Measurements from ENCODE around the gene NBEA.
"Not testable (repeated sequence)": the region's sequence is repeated elsewhere in the genome, so short reads cannot be mapped to it uniquely, and the experiment has no call there.

NBEA gene

GRCh38 chr13:34964558-34964957 is 22.5 kb downstream of the NBEA start:
- DNase-seq, result no peak

GRCh38 chr13:34967851-34968562 is 25.9 kb downstream of the NBEA start:
- DNase-seq, result no peak

- DNase-seq, result not testable (repeated sequence)
Observed at GRCh38 chr13:34969539-34969938, 27.5 kb downstream of the NBEA start.

- DNase-seq, result no peak
Observed at GRCh38 chr13:34970961-34971360, 28.9 kb downstream of the NBEA start.

GRCh38 chr13:34971473-34971872 is 29.4 kb downstream of the NBEA start:
- DNase-seq, result no peak

- DNase-seq, result not testable (repeated sequence)
Observed at GRCh38 chr13:34985199-34985598, 43.1 kb downstream of the NBEA start.

GRCh38 chr13:34988330-34988791 is 46.3 kb downstream of the NBEA start:
- DNase-seq, result no peak

GRCh38 chr13:34990399-34991214 is 48.5 kb downstream of the NBEA start:
- DNase-seq, result no peak

GRCh38 chr13:34993470-34993869 is 51.4 kb downstream of the NBEA start:
- no peak for DNase-seq

GRCh38 chr13:35003734-35004133 is 61.7 kb downstream of the NBEA start:
- not testable (repeated sequence) for DNase-seq

GRCh38 chr13:35005051-35005450 is 63.0 kb downstream of the NBEA start:
- DNase-seq, result no peak

GRCh38 chr13:35014606-35015213 is 72.6 kb downstream of the NBEA start:
- no peak for DNase-seq

GRCh38 chr13:35016362-35017112 is 74.5 kb downstream of the NBEA start:
- no peak for DNase-seq

- DNase-seq, result no peak
Observed at GRCh38 chr13:35025314-35025713, 83.2 kb downstream of the NBEA start.

GRCh38 chr13:35028338-35028867 is 86.3 kb downstream of the NBEA start:
- DNase-seq, result no peak

GRCh38 chr13:35039012-35039411 is 96.9 kb downstream of the NBEA start:
- DNase-seq, result no peak

- DNase-seq, result no peak
Observed at GRCh38 chr13:35046587-35046986, 104.5 kb downstream of the NBEA start.

- DNase-seq, result no peak
Observed at GRCh38 chr13:35055705-35056104, 113.6 kb downstream of the NBEA start.

- DNase-seq, result no peak
Observed at GRCh38 chr13:35057858-35058257, 115.8 kb downstream of the NBEA start.

GRCh38 chr13:35058585-35058984 is 116.5 kb downstream of the NBEA start:
- DNase-seq, result not testable (repeated sequence)

GRCh38 chr13:35086667-35087066 is 144.6 kb downstream of the NBEA start:
- no peak for DNase-seq

- DNase-seq, result no peak
Observed at GRCh38 chr13:35092251-35092650, 150.2 kb downstream of the NBEA start.

- no peak for DNase-seq
Observed at GRCh38 chr13:35092751-35093150, 150.7 kb downstream of the NBEA start.

Measured in activated CD4-positive, alpha-beta T cell treated with anti-CD3 and anti-CD28 coated beads, Interleukin-10, Interleukin-2, amounts not matched to agents 100 ng/mL and 50 ng/mL, durations not matched to agents 16 hours and 8 hours (primary cell).